ENCODE results near the gene GPATCH8.
"Not testable (repeated sequence)": the region's sequence is repeated elsewhere in the genome, so short reads cannot be mapped to it uniquely, and the experiment has no call there.

The GPATCH8 gene

GRCh38 chr17:44400226-44400847, 102.9 kb downstream of the GPATCH8 start:
- no peak overlapping the region for H3K27ac ChIP-seq
- DNase-seq (ENCODE audit: low read depth, low spot score) = no peak

- no peak for DNase-seq (ENCODE audit: low read depth, low spot score)
- no peak overlapping the region for H3K27ac ChIP-seq
Measured at GRCh38 chr17:44398692-44399691, 104.2 kb downstream of the GPATCH8 start.

GRCh38 chr17:44397479-44398440, 105.4 kb downstream of the GPATCH8 start:
- DNase-seq (ENCODE audit: low read depth, low spot score) = no peak

GRCh38 chr17:44396946-44397345, 106.3 kb downstream of the GPATCH8 start:
- DNase-seq (ENCODE audit: low read depth, low spot score) = no peak
- H3K27ac ChIP-seq = no peak overlapping the region

More at GRCh38 chr17:44397479-44398440, 105.4 kb downstream of the GPATCH8 start:
- H3K27ac ChIP-seq = no peak overlapping the region

GRCh38 chr17:44394833-44395232, 108.4 kb downstream of the GPATCH8 start:
- DNase-seq (ENCODE audit: low read depth, low spot score) = no peak
- H3K27ac ChIP-seq = no peak overlapping the region

- not testable (repeated sequence) for H3K27ac ChIP-seq; DNase-seq (ENCODE audit: low read depth, low spot score)
Measured at GRCh38 chr17:44394112-44394511, 109.1 kb downstream of the GPATCH8 start.

- H3K27ac ChIP-seq = no peak overlapping the region
- DNase-seq (ENCODE audit: low read depth, low spot score) = no peak
Measured at GRCh38 chr17:44390250-44390870, 112.8 kb downstream of the GPATCH8 start.

- no peak overlapping the region for H3K27ac ChIP-seq
- no peak for DNase-seq (ENCODE audit: low read depth, low spot score)
Measured at GRCh38 chr17:44389723-44390202, 113.4 kb downstream of the GPATCH8 start.

- no peak for DNase-seq (ENCODE audit: low read depth, low spot score)
Measured at GRCh38 chr17:44389281-44389680, 113.9 kb downstream of the GPATCH8 start, which contains the start of gene ITGA2B. TSS of gene ITGA2B (minus strand) at chr17:44389649. CDS start at chr17:44389473, 176 bp downstream.

GRCh38 chr17:44387804-44388203, 115.4 kb downstream of the GPATCH8 start:
- no peak for DNase-seq (ENCODE audit: low read depth, low spot score)
- H3K27ac ChIP-seq = no peak overlapping the region

More at GRCh38 chr17:44389281-44389680, 113.9 kb downstream of the GPATCH8 start, which contains the start of gene ITGA2B:
- no peak within 1 kb of the TSS for H3K27ac ChIP-seq

- H3K27ac ChIP-seq = no peak overlapping the region
- no peak for DNase-seq (ENCODE audit: low read depth, low spot score)
Measured at GRCh38 chr17:44386182-44386525, 117.1 kb downstream of the GPATCH8 start.

GRCh38 chr17:44385287-44386181, 117.7 kb downstream of the GPATCH8 start:
- no peak overlapping the region for H3K27ac ChIP-seq
- DNase-seq (ENCODE audit: low read depth, low spot score) = no peak

- no peak overlapping the region for H3K27ac ChIP-seq
- DNase-seq (ENCODE audit: low read depth, low spot score) = no peak
Measured at GRCh38 chr17:44384823-44385286, 118.4 kb downstream of the GPATCH8 start.

- no peak overlapping the region for H3K27ac ChIP-seq
- DNase-seq (ENCODE audit: low read depth, low spot score) = no peak
Measured at GRCh38 chr17:44384281-44384822, 118.9 kb downstream of the GPATCH8 start.

- H3K27ac ChIP-seq = no peak overlapping the region
- no peak for DNase-seq (ENCODE audit: low read depth, low spot score)
Measured at GRCh38 chr17:44383861-44384260, 119.3 kb downstream of the GPATCH8 start.

GRCh38 chr17:44383363-44383762, 119.8 kb downstream of the GPATCH8 start:
- DNase-seq (ENCODE audit: low read depth, low spot score) = no peak
- H3K27ac ChIP-seq = no peak overlapping the region

- H3K27ac ChIP-seq = no peak overlapping the region
- DNase-seq (ENCODE audit: low read depth, low spot score) = no peak
Measured at GRCh38 chr17:44382917-44383316, 120.3 kb downstream of the GPATCH8 start.

GRCh38 chr17:44381810-44382305, 121.3 kb downstream of the GPATCH8 start:
- H3K27ac ChIP-seq = no peak overlapping the region
- no peak for DNase-seq (ENCODE audit: low read depth, low spot score)
